B cell (primary cell): ENCODE measurements around the gene SPATA21. TPM values are rescaled to one million over a fixed set of nuclear protein-coding genes. Genes with fewer than 3 reads are reported as not detected.

ENCODE experiments used
- ATAC-seq: fragments of 200-7000 bp; cut with Tn5 transposase; one replicate; pipeline ENCODE4 v1.10.0; 2021; ENCODE audit warnings: low read depth, mild to moderate bottlenecking, moderate number of reproducible peaks, moderate library complexity
- CTCF ChIA-PET: fragments of 350-600 bp; sonication (Branson Sonifier 250); formaldehyde crosslinking; loops from one replicate; lab custom pipeline; 2021; ENCODE audit warnings: antibody characterized with exemption, inconsistent platforms; lab: Charles Lee
- POLR2A ChIA-PET: fragments of 350-600 bp; sonication (Branson Sonifier 250); formaldehyde crosslinking; loops from one replicate; lab custom pipeline; 2021; ENCODE audit warnings: antibody characterized with exemption; lab: Charles Lee
- DNase-seq: peaks from one replicate; pipeline ENCODE4 v3.0.0; 2013
- H2AFZ ChIP-seq: 2 replicates; pipeline ENCODE4 v1.6.1; 2012; ENCODE audit warnings: mild to moderate bottlenecking, low read depth, low read length; ENCODE audit not compliant: insufficient read depth, poor library complexity, severe bottlenecking
- H3K27ac ChIP-seq, 2 donors: 1 replicate in 1 of 2; 2 replicates in 1 of 2; pipeline ENCODE4 v1.5.1; 2012 to 2013; ENCODE audit warnings: low read length in 2 of 2, mild to moderate bottlenecking in 2 of 2, moderate library complexity in 1 of 2
- H3K27me3 ChIP-seq, 4 experiments: fragments of 200-600 bp in 1 of 4; sonication (generic) in 1 of 4; replicated peaks in 1 of 4; 1 replicate in 2 of 4; 2 replicates in 2 of 4; pipeline versions ENCODE4 v1.6.1 to v1.7.0; 2013 to 2016; ENCODE audit warnings: low read length in 3 of 4, mild to moderate bottlenecking in 2 of 4, mixed read lengths in 1 of 4, moderate library complexity in 1 of 4; ENCODE audit not compliant: insufficient read depth in 4 of 4, control insufficient read depth in 3 of 4; ENCODE audit errors: control extremely low read depth in 1 of 4
- H3K36me3 ChIP-seq, 2 experiments: replicated peaks in 1 of 2; 1 replicate in 1 of 2; 2 replicates in 1 of 2; pipeline versions ENCODE4 v1.6.1 to v1.7.1; 2013; ENCODE audit warnings: low read length in 1 of 2; ENCODE audit not compliant: insufficient read depth in 2 of 2, control insufficient read depth in 1 of 2; ENCODE audit errors: control extremely low read depth in 1 of 2, extremely low read depth in 1 of 2
- H3K4me1 ChIP-seq, 2 donors: fragments of 200-600 bp in 1 of 2; sonication (generic) in 1 of 2; 1 replicate in 1 of 2; 2 replicates in 1 of 2; pipeline versions ENCODE4 v1.5.1 to v1.6.1; 2013 to 2017; ENCODE audit warnings: low read length in 2 of 2; ENCODE audit not compliant: control insufficient read depth in 2 of 2, insufficient read depth in 2 of 2
- H3K4me2 ChIP-seq: replicated peaks from 2 replicates; pipeline ENCODE3; 2012; ENCODE audit warnings: mild to moderate bottlenecking, low read depth, low read length; ENCODE audit not compliant: poor library complexity, severe bottlenecking
- H3K4me3 ChIP-seq, 5 experiments: fragments of 200-600 bp in 1 of 5; sonication (generic) in 1 of 5; 1 replicate in 3 of 5; 2 replicates in 2 of 5; pipeline versions ENCODE4 v1.5.1 to v1.7.0; 2011 to 2016; ENCODE audit warnings: low read length in 4 of 5, mild to moderate bottlenecking in 4 of 5, low read depth in 2 of 5, control low read depth in 1 of 5, moderate library complexity in 1 of 5; ENCODE audit not compliant: insufficient read depth in 1 of 5; ENCODE audit errors: control extremely low read depth in 1 of 5, extremely low read depth in 1 of 5
- H3K79me2 ChIP-seq: fragments of 200-600 bp; sonication (generic); one replicate; pipeline ENCODE4 v1.6.0; 2016; ENCODE audit warnings: low read length; ENCODE audit not compliant: control insufficient read depth, insufficient read depth
- H3K9ac ChIP-seq: fragments of 200-600 bp; sonication (generic); 2 replicates; pipeline ENCODE4 v1.6.1; 2017; ENCODE audit warnings: mild to moderate bottlenecking, low read length, moderate library complexity
- H3K9me3 ChIP-seq, 3 donors: one replicate each; pipeline versions ENCODE4 v1.6.1 to v1.7.1; 2013; ENCODE audit warnings: low read length in 2 of 3; ENCODE audit not compliant: control insufficient read depth in 2 of 3, insufficient read depth in 1 of 3; ENCODE audit errors: control extremely low read depth in 1 of 3
- H4K20me1 ChIP-seq: 2 replicates; pipeline ENCODE4 v1.6.0; 2012; ENCODE audit warnings: mild to moderate bottlenecking, low read length; ENCODE audit not compliant: insufficient read depth, control insufficient read depth, poor library complexity, severe bottlenecking
- H3K27ac Mint-ChIP-seq: one replicate; pipeline ENCODE4 v1.8.0; 2021; ENCODE audit warnings: mixed read lengths
- H3K27me3 Mint-ChIP-seq: one replicate; pipeline ENCODE4 v1.8.0; 2021; ENCODE audit warnings: mixed read lengths
- H3K4me1 Mint-ChIP-seq: one replicate; pipeline ENCODE4 v1.8.0; 2021; ENCODE audit warnings: mixed read lengths
- H3K4me3 Mint-ChIP-seq: one replicate; pipeline ENCODE4 v1.8.0; 2021; ENCODE audit warnings: mixed read lengths
- H3K9me3 Mint-ChIP-seq: one replicate; pipeline ENCODE4 v1.8.0; 2022; ENCODE audit warnings: mixed read lengths; ENCODE audit not compliant: insufficient read depth
- CTCF ChIP-seq: fragments of 200-600 bp; IDR thresholded peaks from one replicate; pipeline ENCODE4 v1.8.0; 2022; ENCODE audit warnings: antibody characterized with exemption, mild to moderate bottlenecking
- EZH2 ChIP-seq: IDR thresholded peaks from 2 replicates; pipeline ENCODE4 v1.6.1; 2012; ENCODE audit warnings: borderline replicate concordance, low read depth, mild to moderate bottlenecking, moderate library complexity, low read length; ENCODE audit not compliant: insufficient read depth, poor library complexity, severe bottlenecking
- WGBS: methylation state at CpG from one replicate; pipeline ENCODE4 v1.1.5; 2013; ENCODE audit warnings: missing lambda C conversion rate; ENCODE audit not compliant: insufficient coverage; 5-methylcytosine and 5-hydroxymethylcytosine counted together
- intact Hi-C: fragments of 100-400 bp; cut with micrococcal nuclease; formaldehyde crosslinking; loops from one replicate; pipeline ENCODE4 v1.10.0; 2022
- polyA plus RNA-seq: library from polyadenylated mRNA; depleted of rRNA; stranded (reverse); fragments of >200 nt; gene quantifications from 2 replicates; pipeline ENCODE4 v1.2.3, GENCODE V29; 2012
- total RNA-seq, 2 donors: library from RNA; stranded (reverse); fragments of 120-200 nt in 1 of 2; gene quantifications; 1 replicate in 1 of 2; 2 replicates in 1 of 2; pipeline versions ENCODE4 v1.2.3 to v1.2.4, GENCODE V29; 2013 to 2022

SPATA21 gene
- total and polyA plus RNA-seq, 2 donors (not counting 1 experiment from before 2014, with no cell fraction given) = 0.01 TPM; not detected in 1

GRCh38 chr1:16440131-16440469 lies 2.9 kb upstream of the SPATA21 start:
- H3K36me3 ChIP-seq = peaks cover 0 to 25% of the 10 kb centered on the region in 2 experiments
- Mint-ChIP-seq H3K4me3 (peak overlapping the region; percentile 93), H3K4me1 (peaks cover 28% of the 10 kb centered on the region), H3K27ac (peak overlapping the region; percentile 91), H3K9me3 (no peaks in the 10 kb centered on the region), H3K27me3 (no peaks in the 10 kb centered on the region)
- ChIA-PET CTCF (interaction anchor here (0.6 to 2.6 kb wide), 18 partner anchors 8 to 557 kb away, joined by 3 to 17 read pairs (median 4); partner anchors contain the start of genes FBXO42 and NBPF1), POLR2A (interaction anchor here (0.8 to 2.4 kb wide), 8 partner anchors 11 to 511 kb away, joined by 3 to 10 read pairs (median 4); partner anchors contain the start of gene SZRD1)
- peak overlapping the region; percentile 96 for H3K4me2 ChIP-seq
- peak overlapping the region; percentile 70 for H2AFZ ChIP-seq
- ATAC-seq = peak; percentile 16
- peaks cover 0 to 3% (median 0%) of the 10 kb centered on the region in 3 donors for H3K9me3 ChIP-seq
- H3K9ac ChIP-seq = peak overlapping the region; percentile 95
- no peak for DNase-seq
- peaks cover 34% of the 10 kb centered on the region for H4K20me1 ChIP-seq
- H3K4me1 ChIP-seq = peaks cover 16 to 29% of the 10 kb centered on the region in 2 donors
- peak overlapping the region in 4 of 5 experiments; percentile 84 to 100 (median 98) for H3K4me3 ChIP-seq
- WGBS = 49% methylated on average over 6 of the region's 7 CpGs
- peak overlapping the region; percentile 50 to 97 for H3K27ac ChIP-seq
- intact Hi-C loops = loop anchor here (1.0 to 10.0 kb wide), 7 partner anchors 19 to 915 kb away; partner anchors contain the start of genes CASP9, CPLANE2, DNAJC16 and FBXO42
- TF ChIP-seq CTCF (no peak), EZH2 (no peak)
- H3K79me2 ChIP-seq = peaks cover 47% of the 10 kb centered on the region
- no peaks in the 10 kb centered on the region for H3K27me3 ChIP-seq

GRCh38 chr1:16438924-16439323 lies 1.7 kb upstream of the SPATA21 start:
- H3K4me1 Mint-ChIP-seq = peaks cover 27% of the 10 kb centered on the region
- Histone ChIP-seq H4K20me1 (peaks cover 28% of the 10 kb centered on the region), H3K27me3 (no peaks in the 10 kb centered on the region), H3K4me2 (no peak overlapping the region), H2AFZ (no peak overlapping the region), H3K9me3 (peaks cover 0 to 3% (median 0%) of the 10 kb centered on the region in 3 donors), H3K27ac (no peak overlapping the region), H3K4me3 (no peak overlapping the region), H3K9ac (no peak overlapping the region), H3K36me3 (peaks cover 0 to 15% of the 10 kb centered on the region in 2 experiments), H3K79me2 (peaks cover 35% of the 10 kb centered on the region), H3K4me1 (peaks cover 16 to 29% of the 10 kb centered on the region in 2 donors)
- whole genome bisulfite sequencing = no CpG with 5 or more reads among the region's 2 CpGs
- H3K9me3 Mint-ChIP-seq = no peaks in the 10 kb centered on the region
- ChIA-PET CTCF (interaction anchor here (0.7 to 2.6 kb wide), 7 partner anchors 11 to 76 kb away, joined by 3 to 17 read pairs (median 5); no protein-coding TSS in a partner anchor), POLR2A (no interaction called here)
- no peaks in the 10 kb centered on the region for H3K27me3 Mint-ChIP-seq
- intact Hi-C loops = no loop called here
- H3K27ac Mint-ChIP-seq = no peak overlapping the region
- ATAC-seq = no peak
- TF ChIP-seq EZH2 (no peak), CTCF (no peak)
- DNase-seq = no peak
- peak overlapping the region; percentile 40 for H3K4me3 Mint-ChIP-seq
